EL (cell line): ENCODE data around the gene TIMM50.

ENCODE experiments used
- DNase-seq: peaks from one replicate; pipeline ENCODE4 v3.0.0-alpha.2; 2016

TIMM50 gene

GRCh38 chr19:39539165-39539517, 58.5 kb downstream of the TIMM50 start:
- DNase-seq, result peak; percentile 61

- peak; percentile 91 for DNase-seq
Measured at GRCh38 chr19:39539518-39540332, 59.1 kb downstream of the TIMM50 start, which contains the start of gene EID2. Gene EID2 (minus strand): TSS chr19:39540161. CDS start chr19:39540079, 82 bp downstream.

GRCh38 chr19:39540333-39540673, 59.7 kb downstream of the TIMM50 start:
- DNase-seq, result no peak
